Calu3 (cell line): ENCODE measurements around the gene TNFRSF25. TPM values are rescaled to one million over a fixed set of nuclear protein-coding genes. Genes with fewer than 3 reads are reported as not detected.

Experiments
- BruUV-seq: library from RNA; stranded (reverse); fragments of 400-500 nt; replicated peaks from 2 replicates; lab custom pipeline; 2021; lab: Mats Ljungman, UMichigan
- CTCF ChIA-PET: fragments of 300-600 bp; sonication (Branson Sonifier 250); formaldehyde crosslinking; loops from one replicate; lab custom pipeline; 2022; ENCODE audit warnings: antibody characterized with exemption; lab: Charles Lee
- DNase-seq: peaks from one replicate; pipeline ENCODE4 v3.0.0; 2022
- H3K27ac Mint-ChIP-seq: one replicate; pipeline ENCODE4 v1.8.0; 2022; ENCODE audit warnings: mixed read lengths; ENCODE audit not compliant: unreplicated experiment
- H3K27me3 Mint-ChIP-seq: one replicate; pipeline ENCODE4 v1.8.0; 2022; ENCODE audit warnings: mixed read lengths; ENCODE audit not compliant: unreplicated experiment
- H3K36me3 Mint-ChIP-seq: one replicate; pipeline ENCODE4 v1.8.0; 2022; ENCODE audit warnings: mild to moderate bottlenecking, moderate library complexity, mixed read lengths; ENCODE audit not compliant: insufficient read depth, unreplicated experiment
- H3K4me1 Mint-ChIP-seq: one replicate; pipeline ENCODE4 v1.8.0; 2022; ENCODE audit warnings: mild to moderate bottlenecking, low read depth, mixed read lengths; ENCODE audit not compliant: unreplicated experiment
- H3K4me3 Mint-ChIP-seq: one replicate; pipeline ENCODE4 v1.8.0; 2022; ENCODE audit warnings: mild to moderate bottlenecking, low read depth, moderate library complexity, mixed read lengths; ENCODE audit not compliant: unreplicated experiment
- H3K9me3 Mint-ChIP-seq: one replicate; pipeline ENCODE4 v1.8.0; 2022; ENCODE audit warnings: low read depth, mixed read lengths; ENCODE audit not compliant: unreplicated experiment
- CTCF ChIP-seq: fragments of 200-600 bp; IDR thresholded peaks from one replicate; pipeline ENCODE4 v1.8.0; 2022; ENCODE audit warnings: antibody characterized with exemption; ENCODE audit not compliant: unreplicated experiment
- intact Hi-C: fragments of 100-400 bp; cut with micrococcal nuclease; formaldehyde crosslinking; loops from one replicate; pipeline ENCODE4 v1.10.0; 2022; ENCODE audit not compliant: unreplicated experiment
- total RNA-seq: library from RNA; stranded (reverse); gene quantifications from 2 replicates; pipeline ENCODE4 v1.2.3, GENCODE V29; 2022

TNFRSF25 gene
- total RNA-seq, 1 experiment from 2014 or later: 6.4 TPM

GRCh38 chr1:6467744-6468688 is 2.0 kb upstream of the TNFRSF25 start:
- Mint-ChIP-seq H3K27ac (no peak overlapping the region), H3K36me3 (peaks cover 21% of the 10 kb centered on the region), H3K4me3 (no peak overlapping the region), H3K27me3 (no peaks in the 10 kb centered on the region), H3K9me3 (no peaks in the 10 kb centered on the region), H3K4me1 (no peaks in the 10 kb centered on the region)
- DNase-seq: no peak
- intact Hi-C loops: no loop called here
- CTCF ChIA-PET: no interaction called here
- BruUV-seq: no TSS peak
- TF ChIP-seq CTCF: no peak

- H3K36me3 Mint-ChIP-seq: peaks cover 20% of the 10 kb centered on the region
- intact Hi-C loops: no loop called here
- no peaks in the 10 kb centered on the region for H3K27me3 Mint-ChIP-seq
- no peak overlapping the region for H3K4me3 Mint-ChIP-seq
- CTCF ChIA-PET: interaction anchor here (0.7 kb wide), 1 partner anchor 198 kb away, joined by 3 read pairs; no protein-coding TSS in a partner anchor
- TF ChIP-seq CTCF: no peak
- H3K9me3 Mint-ChIP-seq: peaks cover 2% of the 10 kb centered on the region
- no peaks in the 10 kb centered on the region for H3K4me1 Mint-ChIP-seq
- H3K27ac Mint-ChIP-seq: no peak overlapping the region
- DNase-seq: no peak
- no TSS peak for BruUV-seq
These were observed 1.3 kb upstream of the TNFRSF25 start for GRCh38 chr1:6467224-6467623.

- Mint-ChIP-seq H3K9me3 (peaks cover 2% of the 10 kb centered on the region), H3K4me3 (no peak overlapping the region), H3K4me1 (no peaks in the 10 kb centered on the region), H3K36me3 (peaks cover 18% of the 10 kb centered on the region), H3K27me3 (no peaks in the 10 kb centered on the region), H3K27ac (no peak overlapping the region)
- TF ChIP-seq CTCF: no peak
- no peak for DNase-seq
- CTCF ChIA-PET: interaction anchor here (0.7 kb wide), 2 partner anchors 198 to 408 kb away, joined by 3 read pairs; no protein-coding TSS in a partner anchor
- BruUV-seq: no TSS peak
- intact Hi-C loops: no loop called here
These were observed 778 bp upstream of the TNFRSF25 start for GRCh38 chr1:6466751-6467150.

- Mint-ChIP-seq H3K27ac (no peak overlapping the region), H3K36me3 (peaks cover 10% of the 10 kb centered on the region), H3K4me1 (no peaks in the 10 kb centered on the region), H3K9me3 (peaks cover 2% of the 10 kb centered on the region), H3K27me3 (no peaks in the 10 kb centered on the region), H3K4me3 (no peak overlapping the region)
- BruUV-seq: no TSS peak
- no peak for TF ChIP-seq CTCF
- no peak for DNase-seq
- intact Hi-C loops: no loop called here
- CTCF ChIA-PET: no interaction called here
These were observed 440 bp downstream of the TNFRSF25 start for GRCh38 chr1:6465461-6466005.
